IPS-18a (cell line): ENCODE data around the gene CEP20.
"Not testable (repeated sequence)": the region's sequence is repeated elsewhere in the genome, so short reads cannot be mapped to it uniquely, and the experiment has no call there.

Experiments
- H3K27ac ChIP-seq: one replicate; pipeline ENCODE4 v1.5.1; 2013; ENCODE audit warnings: low read length
- H3K27me3 ChIP-seq: one replicate; pipeline ENCODE4 v1.6.1; 2013; ENCODE audit warnings: mild to moderate bottlenecking, low read length; ENCODE audit not compliant: control insufficient read depth, insufficient read depth
- H3K36me3 ChIP-seq: one replicate; pipeline ENCODE4 v1.6.1; 2013; ENCODE audit warnings: low read depth, low read length; ENCODE audit not compliant: control insufficient read depth
- H3K4me1 ChIP-seq: one replicate; pipeline ENCODE4 v1.6.1; 2013; ENCODE audit warnings: low read depth, low read length; ENCODE audit not compliant: control insufficient read depth
- H3K4me3 ChIP-seq: one replicate; pipeline ENCODE4 v1.5.1; 2013; ENCODE audit warnings: low read length
- H3K9ac ChIP-seq: one replicate; pipeline ENCODE4 v1.6.1; 2013; ENCODE audit warnings: mild to moderate bottlenecking, low read length, moderate library complexity
- H3K9me3 ChIP-seq: one replicate; pipeline ENCODE4 v1.6.1; 2013; ENCODE audit warnings: low read depth, low read length; ENCODE audit not compliant: control insufficient read depth

Gene CEP20

GRCh38 chr16:15856182-15856581, 32.2 kb downstream of the CEP20 start:
- Histone ChIP-seq H3K27me3 (peaks cover 52% of the 10 kb centered on the region), H3K36me3 (no peaks in the 10 kb centered on the region), H3K4me1 (no peaks in the 10 kb centered on the region), H3K9ac (no peak overlapping the region), H3K27ac (no peak overlapping the region), H3K4me3 (no peak overlapping the region), H3K9me3 (no peaks in the 10 kb centered on the region)

GRCh38 chr16:15855704-15856003, 32.7 kb downstream of the CEP20 start:
- no peaks in the 10 kb centered on the region for H3K4me1 ChIP-seq
- H3K9ac ChIP-seq = no peak overlapping the region
- peaks cover 52% of the 10 kb centered on the region for H3K27me3 ChIP-seq
- H3K27ac ChIP-seq = no peak overlapping the region
- no peaks in the 10 kb centered on the region for H3K36me3 ChIP-seq
- H3K9me3 ChIP-seq = no peaks in the 10 kb centered on the region
- no peak overlapping the region for H3K4me3 ChIP-seq

GRCh38 chr16:15854906-15855703, 33.3 kb downstream of the CEP20 start:
- no peak overlapping the region for H3K9ac ChIP-seq
- no peak overlapping the region for H3K4me3 ChIP-seq
- H3K27me3 ChIP-seq = peaks cover 52% of the 10 kb centered on the region
- H3K36me3 ChIP-seq = no peaks in the 10 kb centered on the region
- H3K9me3 ChIP-seq = no peaks in the 10 kb centered on the region
- H3K27ac ChIP-seq = no peak overlapping the region
- H3K4me1 ChIP-seq = no peaks in the 10 kb centered on the region

DNA sequence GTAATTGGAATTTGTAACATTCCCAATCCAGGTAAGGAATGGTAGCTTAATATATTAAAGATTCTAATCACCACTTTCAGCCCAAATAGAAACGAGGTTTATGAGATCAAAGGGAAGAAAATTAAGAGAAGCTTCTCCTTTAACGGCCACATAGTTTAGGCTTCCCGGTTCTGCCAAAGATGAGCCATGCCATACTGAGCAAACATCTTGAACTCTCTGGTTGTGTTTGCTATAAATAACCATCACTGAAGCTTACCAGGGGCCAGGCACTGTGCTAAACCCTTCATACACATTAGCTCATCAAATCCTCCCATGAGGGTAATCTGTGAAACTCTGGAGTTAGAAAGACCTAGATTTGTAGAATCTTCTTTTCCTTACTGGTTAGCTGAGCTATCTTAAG, 34.3 kb downstream of the CEP20 start:
- Histone ChIP-seq H3K9ac (no peak overlapping the region), H3K9me3 (no peaks in the 10 kb centered on the region), H3K27me3 (peaks cover 49% of the 10 kb centered on the region), H3K4me1 (no peaks in the 10 kb centered on the region), H3K4me3 (no peak overlapping the region), H3K36me3 (no peaks in the 10 kb centered on the region), H3K27ac (no peak overlapping the region)

- Histone ChIP-seq H3K4me1 (no peaks in the 10 kb centered on the region), H3K36me3 (no peaks in the 10 kb centered on the region), H3K9ac (no peak overlapping the region), H3K4me3 (no peak overlapping the region), H3K27ac (no peak overlapping the region), H3K27me3 (peaks cover 39% of the 10 kb centered on the region), H3K9me3 (no peaks in the 10 kb centered on the region)
These were observed 35.4 kb downstream of the CEP20 start for GRCh38 chr16:15853021-15853420.

GRCh38 chr16:15850555-15850954, 37.8 kb downstream of the CEP20 start:
- H3K4me1 ChIP-seq, H3K4me3 ChIP-seq, H3K36me3 ChIP-seq, H3K9ac ChIP-seq, H3K9me3 ChIP-seq, H3K27ac ChIP-seq: not testable (repeated sequence)
- peaks cover 15% of the 10 kb centered on the region for H3K27me3 ChIP-seq

GRCh38 chr16:15849209-15849981, 39.0 kb downstream of the CEP20 start:
- Histone ChIP-seq H3K27ac (no peak overlapping the region), H3K27me3 (peaks cover 5% of the 10 kb centered on the region), H3K9me3 (no peaks in the 10 kb centered on the region), H3K4me1 (no peaks in the 10 kb centered on the region), H3K9ac (no peak overlapping the region), H3K4me3 (no peak overlapping the region), H3K36me3 (no peaks in the 10 kb centered on the region)

- H3K27ac ChIP-seq = no peak overlapping the region
- no peaks in the 10 kb centered on the region for H3K4me1 ChIP-seq
- no peak overlapping the region for H3K9ac ChIP-seq
- H3K36me3 ChIP-seq = no peaks in the 10 kb centered on the region
- H3K4me3 ChIP-seq = no peak overlapping the region
- H3K27me3 ChIP-seq = no peaks in the 10 kb centered on the region
- no peaks in the 10 kb centered on the region for H3K9me3 ChIP-seq
These were observed 40.7 kb downstream of the CEP20 start for GRCh38 chr16:15847611-15848175.

DNA sequence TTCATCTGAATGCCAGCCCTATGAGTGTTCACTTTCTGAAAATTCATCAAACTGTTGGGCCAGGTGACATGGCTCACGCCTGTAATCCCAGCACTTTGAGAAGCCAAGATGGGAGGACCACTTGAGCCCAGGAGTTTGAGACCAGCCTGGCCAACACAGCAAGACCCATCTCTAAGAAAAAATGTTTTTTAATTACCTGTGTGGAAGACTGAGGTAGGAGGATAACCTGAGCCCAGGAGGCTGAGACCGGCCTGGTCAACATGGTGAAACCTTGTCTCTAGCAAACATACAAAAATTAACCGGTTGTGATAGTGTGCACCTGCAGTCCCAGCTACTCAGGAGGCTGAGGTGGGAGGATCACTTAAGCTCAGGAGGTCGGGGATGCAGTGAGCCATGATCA, 41.9 kb downstream of the CEP20 start:
- Histone ChIP-seq H3K36me3 (no peaks in the 10 kb centered on the region), H3K9ac (no peak overlapping the region), H3K27me3 (no peaks in the 10 kb centered on the region), H3K4me1 (no peaks in the 10 kb centered on the region), H3K27ac (no peak overlapping the region), H3K9me3 (no peaks in the 10 kb centered on the region), H3K4me3 (no peak overlapping the region)

GRCh38 chr16:15843635-15844279, 44.6 kb downstream of the CEP20 start:
- H3K27ac ChIP-seq = no peak overlapping the region
- no peak overlapping the region for H3K4me3 ChIP-seq
- no peaks in the 10 kb centered on the region for H3K36me3 ChIP-seq
- H3K4me1 ChIP-seq = no peaks in the 10 kb centered on the region
- H3K9ac ChIP-seq = no peak overlapping the region
- no peaks in the 10 kb centered on the region for H3K27me3 ChIP-seq
- H3K9me3 ChIP-seq = no peaks in the 10 kb centered on the region

GRCh38 chr16:15839204-15839603, 49.2 kb downstream of the CEP20 start:
- H3K27me3 ChIP-seq, H3K9ac ChIP-seq, H3K4me1 ChIP-seq, H3K27ac ChIP-seq, H3K9me3 ChIP-seq, H3K36me3 ChIP-seq, H3K4me3 ChIP-seq: not testable (repeated sequence)
